Kidney capillary endothelial cell (primary cell): ENCODE results near the gene ASIC5.

Experiments used
- DNase-seq: peaks from one replicate; pipeline ENCODE4 v3.0.0-alpha.2; 2018; ENCODE audit warnings: low spot score

The ASIC5 gene

DNA sequence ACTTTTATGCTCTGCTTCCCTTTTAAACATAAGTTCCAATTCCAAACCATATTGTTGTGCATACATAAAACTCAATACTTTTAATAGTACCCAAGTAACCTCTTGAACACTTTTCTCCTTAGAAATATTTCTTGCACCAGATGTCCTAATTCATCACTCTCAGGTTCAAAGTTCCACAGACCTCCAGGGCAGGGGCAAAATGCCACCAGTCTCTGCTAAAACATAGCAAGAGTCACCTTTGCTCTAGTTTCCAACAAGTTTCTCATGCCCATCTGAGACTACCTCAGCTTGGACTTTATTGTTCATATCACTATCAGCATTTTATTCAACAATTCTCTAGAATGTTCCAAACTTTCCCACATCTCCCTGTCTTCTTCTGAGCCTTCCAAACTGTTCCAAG lies 13.7 kb upstream of the ASIC5 start:
- no peak for DNase-seq

DNA sequence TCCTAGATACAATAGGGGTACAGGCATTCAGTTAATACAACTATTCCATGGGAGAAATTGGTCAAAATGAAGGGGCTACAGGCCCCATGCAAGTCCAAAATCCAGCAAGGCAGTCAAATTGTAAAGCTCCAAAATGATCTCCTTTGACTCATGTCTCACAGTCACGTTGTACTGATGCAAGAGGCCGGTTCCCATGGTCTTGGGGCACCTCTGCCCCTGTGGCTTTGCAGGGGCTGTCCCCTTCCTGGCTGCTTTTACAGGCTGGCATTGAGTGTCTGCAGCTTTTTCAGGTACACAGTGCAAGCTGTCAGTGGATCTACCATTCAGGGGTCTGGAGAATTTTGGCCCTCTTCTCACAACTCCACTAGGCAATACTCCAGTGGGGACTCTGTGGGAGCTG lies 12.5 kb upstream of the ASIC5 start:
- no peak for DNase-seq

DNA sequence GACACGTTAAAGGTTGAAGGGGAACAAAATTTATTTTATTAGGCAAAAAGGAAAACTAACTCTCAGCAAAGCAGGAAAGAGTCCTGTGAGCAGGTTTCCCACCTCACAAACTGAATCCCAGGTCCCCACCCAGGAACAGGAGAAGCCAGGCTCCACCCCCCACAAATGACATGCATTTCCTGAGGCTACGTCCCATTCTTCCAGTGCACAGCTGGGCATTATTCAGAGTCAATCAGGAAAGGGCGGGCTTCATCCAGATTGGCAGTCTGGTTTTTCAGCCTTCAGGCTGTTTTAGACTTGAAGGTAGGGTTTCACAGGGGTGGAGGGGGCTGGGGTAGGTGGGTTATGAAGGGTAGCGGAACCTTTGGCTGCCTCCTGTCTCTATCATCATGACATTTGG lies 11.9 kb upstream of the ASIC5 start:
- no peak for DNase-seq

DNA sequence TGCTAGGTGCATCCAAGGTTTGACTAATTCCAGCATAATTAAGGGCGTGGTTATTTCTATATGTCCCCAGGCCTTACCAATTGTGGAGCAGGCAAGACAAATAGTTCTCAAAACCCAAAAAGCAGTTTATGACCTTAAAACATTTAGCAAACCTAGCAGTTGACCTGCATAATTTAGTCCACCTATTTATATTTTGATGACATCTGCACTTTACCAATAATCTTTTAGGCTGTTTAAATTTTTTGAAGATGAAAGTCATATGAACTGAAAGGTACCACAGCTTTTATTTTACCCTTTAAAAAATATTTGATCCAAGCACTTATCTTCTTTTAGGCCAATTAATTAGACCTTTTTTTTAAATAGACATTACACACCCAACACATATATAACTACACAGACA lies 9.8 kb upstream of the ASIC5 start:
- DNase-seq = no peak

DNA sequence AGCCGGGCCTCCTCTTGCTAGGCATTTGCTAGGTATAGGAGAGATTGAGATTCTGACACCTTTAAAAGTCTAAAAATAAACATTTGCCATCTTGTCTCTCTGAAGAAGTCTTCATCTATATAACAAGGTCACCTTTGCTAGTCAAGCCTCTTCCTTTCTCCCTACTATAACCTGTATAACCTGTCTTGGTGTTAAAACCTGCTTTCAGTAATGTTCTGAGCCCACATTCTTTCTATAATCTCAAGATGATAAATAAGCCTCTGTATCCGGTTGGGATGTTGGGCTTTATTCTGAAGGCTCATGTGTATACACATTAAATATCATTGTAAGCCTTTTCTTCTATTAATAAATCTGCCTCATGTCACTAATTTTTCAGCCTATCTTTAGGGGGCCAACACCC lies 10.2 kb downstream of the ASIC5 start:
- DNase-seq = no peak

DNA sequence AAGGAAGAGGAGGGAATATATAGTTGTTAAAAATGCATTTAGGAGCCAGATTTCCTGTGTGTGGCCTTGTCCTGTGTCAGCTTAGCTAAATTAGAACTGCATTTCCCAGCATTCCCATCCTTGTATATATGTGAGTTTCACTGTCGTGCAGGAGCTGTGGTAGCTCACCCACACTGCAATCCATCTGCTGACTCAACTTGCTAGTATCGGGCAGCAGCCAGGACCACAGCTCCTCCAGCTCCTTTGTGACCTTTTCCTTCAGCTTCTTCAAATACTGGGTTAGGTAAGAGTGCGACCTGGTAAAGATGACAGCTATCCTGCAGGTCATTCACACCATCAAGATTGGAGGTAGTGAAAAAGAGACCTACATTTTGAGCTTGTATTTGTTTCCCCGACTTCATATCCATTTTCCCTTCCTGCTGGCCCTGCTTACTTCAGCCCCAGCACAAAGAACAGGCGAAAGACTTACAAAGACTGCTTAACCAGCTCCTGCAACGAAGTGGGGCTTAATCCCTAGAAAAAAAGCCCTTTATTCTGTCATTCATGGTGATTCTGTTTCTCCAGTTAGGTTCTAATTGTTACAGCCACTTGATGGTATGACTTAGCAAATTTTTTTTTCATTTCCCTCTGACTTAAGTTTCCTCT lies 11.4 kb downstream of the ASIC5 start:
- DNase-seq = no peak

DNA sequence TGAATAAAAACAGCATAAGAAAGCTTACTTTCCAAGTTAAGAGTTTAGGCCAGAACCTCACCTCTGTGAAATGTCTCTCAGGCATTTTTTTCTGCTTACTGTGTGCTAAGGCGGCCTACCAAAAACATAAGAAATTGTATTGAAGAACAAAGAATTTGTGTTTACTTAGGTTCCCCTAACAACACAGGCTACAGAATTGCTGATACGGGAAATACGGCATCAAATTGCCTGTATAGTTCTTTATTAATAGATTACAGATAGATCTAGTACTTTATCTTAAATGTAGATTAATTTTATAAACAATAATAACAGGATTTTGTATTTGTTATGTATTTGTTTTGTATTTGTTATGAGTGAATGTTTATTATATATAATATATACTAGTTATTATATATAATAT lies 12.9 kb downstream of the ASIC5 start:
- DNase-seq = no peak

DNA sequence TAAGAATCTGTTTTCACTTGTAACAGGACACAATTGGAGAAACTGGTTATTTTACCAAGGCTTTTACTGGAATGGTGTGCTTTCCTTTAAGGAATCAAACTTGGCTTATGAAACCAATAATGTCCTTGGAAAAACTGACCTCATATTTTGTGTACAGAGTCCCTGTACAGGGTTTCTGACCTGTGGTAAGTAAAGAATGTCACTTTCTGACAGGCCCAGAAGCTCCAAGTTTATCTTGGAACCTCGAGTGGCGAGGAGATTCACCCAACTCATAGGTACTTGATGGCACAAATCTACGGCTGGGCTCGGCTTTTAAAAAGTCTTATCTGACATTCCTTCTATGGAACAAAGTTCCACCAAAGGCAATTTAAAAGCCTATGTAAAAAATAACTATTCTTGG lies 17.0 kb downstream of the ASIC5 start:
- DNase-seq = no peak

DNA sequence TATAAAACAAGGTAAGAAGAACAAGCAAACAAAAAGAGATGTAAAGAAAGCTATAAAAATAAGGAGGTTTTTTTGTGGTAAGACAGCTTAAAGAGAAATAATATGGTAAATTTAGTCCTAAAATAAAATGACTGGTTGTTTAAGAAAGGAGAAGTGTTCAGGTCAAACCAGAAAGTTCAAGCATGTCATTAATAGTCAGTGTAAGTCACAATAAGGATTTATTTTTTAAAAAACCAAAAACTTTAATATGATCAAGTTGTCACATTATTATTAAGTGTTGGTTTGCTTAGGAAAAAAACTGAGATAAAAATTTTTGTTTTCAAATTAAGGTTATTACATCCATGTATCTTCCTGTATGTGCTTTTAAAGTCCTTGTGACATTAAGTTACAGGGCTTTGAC lies 19.1 kb downstream of the ASIC5 start:
- no peak for DNase-seq

DNA sequence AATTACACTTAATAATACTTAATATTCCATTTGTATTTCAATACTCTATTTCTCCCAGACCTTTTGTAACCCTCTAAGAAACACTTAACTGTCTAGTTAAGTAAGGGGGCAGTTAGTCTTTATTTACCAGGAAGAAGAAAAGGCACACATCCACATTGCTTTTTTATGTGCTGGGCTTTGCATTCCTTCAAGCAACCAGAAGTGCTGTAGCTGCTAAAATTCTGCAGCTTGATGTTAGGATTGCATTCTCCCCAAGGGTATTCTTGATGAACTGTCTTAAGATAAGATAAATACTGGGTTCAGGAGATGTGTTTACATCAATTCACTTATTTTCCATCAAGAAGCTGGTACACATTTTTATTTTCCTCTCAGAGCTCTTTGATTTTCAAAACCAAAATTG lies 24.0 kb downstream of the ASIC5 start:
- DNase-seq = no peak

DNA sequence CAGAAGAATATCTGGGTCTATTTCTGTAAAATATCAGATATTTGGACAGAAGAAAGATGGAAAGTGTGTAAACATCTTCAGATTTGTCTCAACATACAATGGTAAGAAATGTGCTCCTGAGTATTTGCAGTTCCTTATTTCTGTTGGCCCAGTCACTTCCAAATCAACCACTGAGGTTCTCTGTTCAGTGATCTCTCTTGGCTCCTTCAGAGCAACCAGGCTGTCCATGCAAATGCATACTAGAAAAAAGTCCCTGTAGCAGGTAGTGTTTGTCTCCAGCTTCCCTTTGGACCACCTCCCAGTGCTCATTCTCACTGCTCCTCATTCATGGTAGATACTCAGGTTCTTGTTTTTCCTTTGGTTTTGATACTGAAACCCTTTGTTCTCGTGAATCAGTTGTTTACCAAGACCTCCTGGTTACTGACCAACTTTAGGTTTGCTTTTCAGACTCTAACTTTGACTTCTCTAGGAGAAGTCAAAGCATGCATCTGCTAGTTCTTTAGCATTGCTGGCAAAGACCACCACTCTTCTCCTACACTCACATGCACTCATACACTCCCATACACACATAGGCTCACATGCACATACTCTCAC lies 28.8 kb downstream of the ASIC5 start:
- DNase-seq = no peak

DNA sequence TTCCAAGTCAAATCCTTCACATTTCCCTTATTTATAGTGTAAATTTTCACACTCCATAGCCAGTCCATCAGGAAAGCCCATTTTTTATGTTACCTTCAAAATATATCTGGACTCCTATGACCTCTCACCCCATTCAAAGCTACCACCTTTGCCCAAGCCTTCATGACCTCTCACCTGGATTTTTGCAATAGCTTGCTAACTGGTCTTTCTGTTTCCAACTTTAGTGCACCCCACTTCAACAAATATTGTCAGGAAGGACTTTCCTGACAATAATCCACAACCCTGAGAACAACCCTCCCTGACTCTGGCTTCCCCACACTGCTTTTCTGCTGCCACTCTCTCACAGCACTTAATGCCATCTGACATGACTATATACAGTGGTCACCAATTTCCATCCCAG lies 33.4 kb downstream of the ASIC5 start:
- no peak for DNase-seq

DNA sequence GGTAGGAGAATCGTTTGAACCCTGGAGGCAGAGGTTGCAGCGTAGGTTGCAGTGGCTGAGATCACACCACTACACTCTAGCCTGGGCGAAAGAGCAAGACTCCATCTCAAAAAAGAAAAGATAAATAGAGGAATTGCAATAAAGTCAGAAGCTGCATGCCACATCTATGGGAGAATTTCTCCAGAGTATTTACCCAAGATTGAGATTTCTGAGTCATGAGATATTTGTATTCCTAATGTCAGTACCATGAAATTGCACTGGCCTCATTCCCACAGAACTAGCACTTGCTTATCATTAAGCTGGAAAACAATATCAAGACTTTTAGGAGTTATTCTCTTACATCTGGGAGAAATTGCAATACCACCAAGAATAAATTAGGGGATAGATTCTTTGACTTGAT lies 37.4 kb downstream of the ASIC5 start:
- no peak for DNase-seq

DNA sequence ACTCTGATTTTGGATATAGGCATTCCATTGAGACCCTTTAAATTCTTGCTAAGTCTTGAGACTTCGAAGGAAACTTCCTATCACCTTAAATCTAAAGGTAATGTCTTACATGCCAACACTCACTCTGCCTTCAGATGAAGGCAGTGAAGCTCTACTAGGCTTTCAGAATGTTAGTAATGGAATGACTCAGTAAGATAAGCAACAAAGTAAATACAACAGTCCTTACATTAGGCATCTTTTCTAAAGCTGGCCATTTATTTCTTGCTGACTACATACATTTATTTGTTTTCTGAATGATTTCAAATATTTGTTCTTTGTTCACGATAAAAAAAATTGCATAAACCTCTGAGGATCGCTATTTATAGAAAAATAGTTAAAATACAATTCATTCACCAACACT lies 43.5 kb downstream of the ASIC5 start:
- no peak for DNase-seq

DNA sequence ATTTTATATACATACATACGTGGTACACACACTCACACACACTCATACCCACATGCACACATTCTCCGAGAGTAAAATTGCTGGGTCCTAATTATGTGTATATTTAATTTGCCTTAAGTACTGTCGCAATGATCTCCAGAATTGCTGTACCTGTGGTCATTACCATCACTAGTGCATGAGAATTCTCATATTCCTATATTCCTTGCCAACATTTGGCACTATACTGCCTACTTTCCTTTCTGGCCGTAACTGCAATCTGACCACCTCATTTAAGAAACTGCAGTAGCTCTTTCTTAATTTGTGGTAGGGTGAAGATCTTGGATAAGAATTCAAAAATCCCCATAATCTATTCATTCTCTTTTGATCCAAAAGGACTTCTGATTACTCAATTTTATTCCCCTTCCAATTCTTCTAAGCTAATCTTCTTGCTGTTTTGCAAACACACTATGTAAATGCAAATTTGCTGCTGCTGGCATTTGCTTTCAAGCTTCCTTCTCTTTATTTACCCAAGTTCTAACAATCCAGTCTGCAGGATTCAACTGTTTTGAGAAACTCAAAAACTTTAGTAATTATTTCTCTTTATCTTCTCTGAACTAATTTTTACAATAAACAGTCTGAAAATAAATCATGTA lies 45.1 kb downstream of the ASIC5 start:
- no peak for DNase-seq

DNA sequence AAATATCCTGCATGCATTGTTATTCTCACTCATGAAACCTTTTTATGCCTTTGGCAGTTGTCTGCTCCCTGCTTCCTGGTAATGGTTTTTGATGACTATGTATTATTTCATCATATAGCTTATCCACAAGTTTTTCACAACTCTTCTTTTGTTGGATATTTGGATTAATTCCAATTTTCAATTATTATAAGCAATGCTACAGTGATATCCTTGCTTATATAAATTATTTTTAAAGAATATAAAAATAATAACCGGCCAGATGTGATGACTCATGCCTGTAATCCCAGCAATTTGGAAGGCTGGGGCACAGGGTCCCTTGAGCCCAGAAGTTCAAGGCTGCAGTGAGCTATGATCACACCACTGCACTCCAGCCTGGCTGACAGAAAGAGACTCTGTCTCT lies 47.0 kb downstream of the ASIC5 start:
- no peak for DNase-seq

DNA sequence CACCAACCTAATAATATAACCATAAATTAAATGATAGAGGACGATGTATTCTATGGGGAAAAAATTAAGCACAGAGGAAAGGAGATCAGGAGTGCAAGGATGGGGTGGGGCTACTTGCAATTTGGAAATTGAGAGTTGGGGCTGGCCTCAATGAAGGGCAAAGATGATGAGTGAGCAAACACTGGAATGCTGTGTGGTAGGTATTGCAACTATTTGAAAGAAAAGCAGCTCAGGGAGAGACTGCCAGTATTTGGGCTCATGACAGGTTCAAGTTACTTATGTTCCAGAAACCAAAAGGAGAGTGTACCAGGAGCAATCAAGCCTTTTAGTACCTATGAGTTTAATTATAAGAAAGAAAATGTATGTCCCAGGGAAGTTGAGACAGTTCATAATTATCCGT lies 47.4 kb downstream of the ASIC5 start:
- no peak for DNase-seq

DNA sequence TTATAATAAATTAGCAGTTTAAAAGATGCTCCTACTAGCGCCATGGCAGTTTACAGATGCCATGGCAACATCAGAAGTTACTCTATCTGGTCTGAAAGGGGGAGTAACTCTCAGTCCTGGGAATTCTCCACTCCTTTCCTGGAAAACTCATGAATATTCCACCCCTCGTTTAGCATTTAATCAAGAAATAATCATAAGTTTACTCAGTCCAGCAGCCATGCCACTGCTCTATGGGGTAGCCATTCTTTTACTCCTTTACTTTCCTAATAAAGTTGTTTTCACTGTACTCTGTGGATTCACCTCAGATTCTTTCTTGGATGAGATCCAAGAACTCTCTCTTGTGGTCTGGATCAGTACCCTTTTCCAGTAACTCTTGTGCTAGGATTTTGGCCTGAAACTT lies 55.0 kb downstream of the ASIC5 start:
- DNase-seq = no peak

DNA sequence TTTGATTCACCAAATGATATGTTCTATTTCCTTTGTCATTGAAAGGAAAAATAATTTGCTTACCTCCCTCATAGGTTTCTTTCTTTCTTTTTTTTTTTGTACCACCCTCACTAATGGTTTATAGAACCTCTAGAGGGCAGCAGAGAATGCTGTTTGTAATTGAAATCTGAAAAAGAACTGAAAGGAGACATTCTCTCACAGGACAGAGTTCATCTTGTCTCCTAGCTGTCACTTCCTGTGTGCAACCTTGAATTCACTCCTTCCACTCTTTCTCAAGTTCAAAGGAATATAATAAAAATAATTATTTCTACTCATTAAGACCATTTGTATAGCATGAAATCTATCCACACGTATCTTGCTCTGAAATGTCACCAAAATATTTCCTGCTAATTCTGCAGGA lies 56.2 kb downstream of the ASIC5 start:
- DNase-seq = peak; percentile 46

DNA sequence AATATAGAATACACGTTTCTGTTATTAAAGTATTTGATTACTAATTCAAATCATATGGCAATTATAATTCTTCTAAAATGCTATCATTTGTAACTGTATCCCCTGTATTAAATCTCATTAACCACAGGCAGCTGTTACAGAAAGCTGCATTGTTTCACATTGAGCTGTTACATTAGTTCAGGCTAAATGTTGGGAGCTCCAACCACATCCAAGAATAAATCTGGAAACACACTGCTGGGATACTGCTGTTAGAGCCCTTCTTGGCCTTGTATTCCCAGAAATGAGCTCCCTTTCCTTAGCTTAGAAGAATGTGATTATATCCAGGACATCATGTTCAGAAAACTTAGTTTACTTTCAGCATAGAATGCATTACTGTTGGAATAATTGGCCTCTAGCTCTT lies 59.1 kb downstream of the ASIC5 start:
- no peak for DNase-seq

DNA sequence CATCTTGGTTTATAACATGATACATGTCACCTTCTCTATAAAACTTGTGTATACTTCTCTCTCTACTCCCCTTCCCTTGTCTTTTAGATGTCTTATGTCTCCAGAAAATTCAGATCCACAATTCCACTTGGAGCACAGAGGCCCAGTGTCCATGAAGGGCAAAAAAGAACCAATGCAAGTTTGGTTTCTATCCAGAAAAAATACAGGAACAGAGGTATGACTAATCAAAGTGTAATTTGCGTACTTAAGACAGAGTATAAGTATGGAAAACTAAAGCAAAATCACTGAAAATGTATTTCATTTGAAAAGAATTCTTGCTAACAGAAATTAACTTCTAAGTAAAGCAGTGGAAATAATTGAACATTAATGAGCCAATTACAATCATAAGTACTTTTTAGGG lies 61.1 kb downstream of the ASIC5 start:
- DNase-seq = no peak

DNA sequence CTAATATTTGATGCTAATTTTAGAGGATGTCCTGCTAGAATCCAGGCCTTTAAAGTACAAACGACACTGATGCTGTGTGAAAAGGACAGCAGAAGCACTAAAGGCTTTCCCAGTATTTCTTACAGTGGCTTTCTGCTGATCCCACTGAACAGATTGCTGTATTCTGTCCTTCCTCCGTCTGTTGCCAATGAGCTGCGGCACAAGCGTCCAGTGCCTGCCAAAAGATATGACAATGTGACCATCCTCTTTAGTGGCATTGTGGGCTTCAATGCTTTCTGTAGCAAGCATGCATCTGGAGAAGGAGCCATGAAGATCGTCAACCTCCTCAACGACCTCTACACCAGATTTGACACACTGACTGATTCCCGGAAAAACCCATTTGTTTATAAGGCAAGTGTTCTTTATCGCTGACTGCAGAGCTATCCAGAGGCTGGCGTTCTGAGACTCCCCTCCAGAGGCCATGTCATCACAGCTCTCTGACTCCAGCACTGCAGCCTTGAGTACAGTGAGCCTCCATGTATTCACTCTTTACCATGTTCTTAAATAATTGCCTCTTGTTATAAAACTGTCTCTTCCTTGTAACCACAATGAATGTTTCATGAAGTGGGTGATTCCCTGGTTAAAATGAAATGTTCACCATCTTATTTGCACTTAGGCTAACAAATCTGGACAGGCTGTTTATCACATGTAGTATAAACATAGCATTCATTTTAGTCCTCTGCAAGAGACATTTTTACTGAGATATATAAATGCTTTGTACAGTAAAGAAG lies 63.7 kb downstream of the ASIC5 start:
- DNase-seq = no peak

DNA sequence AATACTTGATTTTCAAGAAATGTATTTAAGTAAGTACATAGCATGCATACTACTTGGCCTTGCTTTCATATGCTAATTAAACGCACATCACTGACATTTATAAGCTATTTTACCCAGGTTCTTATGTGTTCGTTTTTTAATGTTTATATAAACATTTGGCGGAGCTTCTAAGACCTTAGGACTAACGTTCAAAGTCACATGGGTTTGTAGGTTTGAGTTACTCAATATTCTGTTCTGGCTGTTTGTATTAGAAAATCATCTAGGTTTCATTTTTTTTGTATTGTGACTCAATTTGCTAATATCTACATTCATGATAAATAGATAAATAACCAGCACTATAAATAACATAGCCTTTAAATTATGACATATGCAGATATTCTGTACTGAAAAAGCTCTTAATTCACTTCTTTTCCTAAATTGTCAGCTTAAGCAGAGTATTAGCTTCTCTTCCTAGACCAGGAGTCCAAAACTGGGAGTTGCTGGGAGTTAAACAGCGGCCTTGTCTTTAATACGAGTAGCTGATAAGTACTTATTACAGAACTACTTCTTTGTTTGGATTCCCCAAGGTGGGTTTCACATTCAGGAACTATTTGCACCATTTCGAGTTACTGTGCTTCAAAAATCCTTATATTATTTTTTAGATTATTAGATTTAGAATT lies 65.3 kb downstream of the ASIC5 start:
- no peak for DNase-seq
